Stomach smooth muscle (tissue), 2 donors: ENCODE measurements around the gene ENOX2.

Source experiments
- H3K27ac ChIP-seq: one replicate; pipeline ENCODE4 v1.7.0; 2013; ENCODE audit warnings: mild to moderate bottlenecking, low read length, inconsistent platforms
- H3K27me3 ChIP-seq, 2 donors: one replicate each; pipeline ENCODE4 v1.7.0; 2013; ENCODE audit warnings: low read length in 2 of 2; ENCODE audit not compliant: insufficient read depth in 2 of 2, control insufficient read depth in 1 of 2
- H3K36me3 ChIP-seq, 2 donors: one replicate each; pipeline ENCODE4 v1.7.0; 2013; ENCODE audit warnings: low read length in 2 of 2; ENCODE audit not compliant: control insufficient read depth in 2 of 2, insufficient read depth in 2 of 2
- H3K4me1 ChIP-seq: one replicate; pipeline ENCODE4 v1.7.0; 2013; ENCODE audit warnings: low read length; ENCODE audit not compliant: control insufficient read depth, insufficient read depth
- H3K4me3 ChIP-seq, 2 donors: one replicate each; pipeline ENCODE4 v1.7.0; 2013; ENCODE audit warnings: low read length in 2 of 2
- H3K9ac ChIP-seq, 2 donors: one replicate each; pipeline ENCODE4 v1.7.0; 2013; ENCODE audit warnings: low read length in 2 of 2, mild to moderate bottlenecking in 1 of 2
- H3K9me3 ChIP-seq, 2 donors: one replicate each; pipeline ENCODE4 v1.7.0; 2013; ENCODE audit warnings: low read length in 2 of 2; ENCODE audit not compliant: control insufficient read depth in 2 of 2
- donor health status: healthy.
- donor health status: Pancreatic carcinoma.

The ENOX2 gene

GRCh38 chrX:130636277-130636676 is 266.7 kb downstream of the ENOX2 start:
- Histone ChIP-seq H3K36me3 (no peaks in the 10 kb centered on the region), H3K4me1 (no peaks in the 10 kb centered on the region), H3K27me3 (no peaks in the 10 kb centered on the region), H3K9me3 (no peaks in the 10 kb centered on the region), H3K9ac (no peak overlapping the region), H3K27ac (no peak overlapping the region), H3K4me3 (no peak overlapping the region)

GRCh38 chrX:130631011-130631410 is 272.0 kb downstream of the ENOX2 start:
- Histone ChIP-seq H3K36me3 (peaks cover 0 to 2% of the 10 kb centered on the region in 2 donors), H3K27me3 (no peaks in the 10 kb centered on the region), H3K9ac (no peak overlapping the region), H3K27ac (no peak overlapping the region), H3K4me3 (no peak overlapping the region), H3K4me1 (no peaks in the 10 kb centered on the region), H3K9me3 (no peaks in the 10 kb centered on the region)

GRCh38 chrX:130628516-130628915 is 274.5 kb downstream of the ENOX2 start:
- Histone ChIP-seq H3K9me3 (no peaks in the 10 kb centered on the region), H3K27me3 (no peaks in the 10 kb centered on the region), H3K4me1 (no peaks in the 10 kb centered on the region), H3K27ac (no peak overlapping the region), H3K4me3 (no peak overlapping the region), H3K36me3 (peaks cover 3 to 4% of the 10 kb centered on the region in 2 donors), H3K9ac (no peak overlapping the region)

- H3K4me1 ChIP-seq, result no peaks in the 10 kb centered on the region
- no peak overlapping the region for H3K4me3 ChIP-seq
- H3K27me3 ChIP-seq, result no peaks in the 10 kb centered on the region
These were observed 276.5 kb downstream of the ENOX2 start for GRCh38 chrX:130626521-130626920.

GRCh38 chrX:130625386-130625785 is 277.6 kb downstream of the ENOX2 start:
- H3K36me3 ChIP-seq, result peaks cover 2 to 3% of the 10 kb centered on the region in 2 donors

More at GRCh38 chrX:130626521-130626920, 276.5 kb downstream of the ENOX2 start:
- no peak overlapping the region for H3K9ac ChIP-seq
- H3K9me3 ChIP-seq, result no peaks in the 10 kb centered on the region
- H3K36me3 ChIP-seq, result peaks cover 3 to 4% of the 10 kb centered on the region in 2 donors
- no peak overlapping the region for H3K27ac ChIP-seq

GRCh38 chrX:130623518-130623917 is 279.5 kb downstream of the ENOX2 start:
- H3K36me3 ChIP-seq, result peaks cover 2 to 3% of the 10 kb centered on the region in 2 donors
- no peak overlapping the region for H3K9ac ChIP-seq
- H3K4me3 ChIP-seq, result no peak overlapping the region
- H3K9me3 ChIP-seq, result no peaks in the 10 kb centered on the region
- no peaks in the 10 kb centered on the region for H3K4me1 ChIP-seq
- H3K27ac ChIP-seq, result no peak overlapping the region
- peaks cover 0 to 3% of the 10 kb centered on the region in 2 donors for H3K27me3 ChIP-seq

More at GRCh38 chrX:130625386-130625785, 277.6 kb downstream of the ENOX2 start:
- H3K9me3 ChIP-seq, result no peaks in the 10 kb centered on the region
- H3K4me3 ChIP-seq, result no peak overlapping the region
- H3K27ac ChIP-seq, result no peak overlapping the region
- H3K27me3 ChIP-seq, result no peaks in the 10 kb centered on the region
- H3K9ac ChIP-seq, result no peak overlapping the region
- H3K4me1 ChIP-seq, result no peaks in the 10 kb centered on the region

GRCh38 chrX:130615941-130616340 is 287.1 kb downstream of the ENOX2 start:
- Histone ChIP-seq H3K27ac (no peak overlapping the region), H3K9ac (no peak overlapping the region), H3K4me1 (no peaks in the 10 kb centered on the region), H3K36me3 (no peaks in the 10 kb centered on the region), H3K9me3 (peaks cover 0 to 2% of the 10 kb centered on the region in 2 donors), H3K4me3 (no peak overlapping the region), H3K27me3 (peaks cover 0 to 5% of the 10 kb centered on the region in 2 donors)

- Histone ChIP-seq H3K4me1 (no peaks in the 10 kb centered on the region), H3K9ac (no peak overlapping the region), H3K27me3 (peaks cover 0 to 7% of the 10 kb centered on the region in 2 donors), H3K27ac (no peak overlapping the region), H3K36me3 (no peaks in the 10 kb centered on the region), H3K9me3 (peaks cover 0 to 4% of the 10 kb centered on the region in 2 donors), H3K4me3 (no peak overlapping the region)
These were observed 295.6 kb downstream of the ENOX2 start for GRCh38 chrX:130607431-130607830.

- no peak overlapping the region for H3K4me3 ChIP-seq
- no peaks in the 10 kb centered on the region for H3K36me3 ChIP-seq
- H3K27ac ChIP-seq, result no peak overlapping the region
- H3K9ac ChIP-seq, result no peak overlapping the region
- no peaks in the 10 kb centered on the region for H3K4me1 ChIP-seq
- H3K9me3 ChIP-seq, result peaks cover 0 to 4% of the 10 kb centered on the region in 2 donors
- H3K27me3 ChIP-seq, result peaks cover 0 to 9% of the 10 kb centered on the region in 2 donors
These were observed 296.6 kb downstream of the ENOX2 start for GRCh38 chrX:130606425-130606824.

GRCh38 chrX:130604882-130605281 is 298.1 kb downstream of the ENOX2 start:
- no peaks in the 10 kb centered on the region for H3K4me1 ChIP-seq
- no peak overlapping the region for H3K4me3 ChIP-seq
- H3K27me3 ChIP-seq, result peaks cover 0 to 7% of the 10 kb centered on the region in 2 donors
- H3K9me3 ChIP-seq, result no peaks in the 10 kb centered on the region
- no peak overlapping the region for H3K27ac ChIP-seq
- no peaks in the 10 kb centered on the region for H3K36me3 ChIP-seq
- H3K9ac ChIP-seq, result no peak overlapping the region

- Histone ChIP-seq H3K27ac (no peak overlapping the region), H3K4me1 (no peaks in the 10 kb centered on the region), H3K36me3 (no peaks in the 10 kb centered on the region), H3K27me3 (no peaks in the 10 kb centered on the region), H3K9ac (no peak overlapping the region), H3K9me3 (no peaks in the 10 kb centered on the region), H3K4me3 (no peak overlapping the region)
These were observed 308.5 kb downstream of the ENOX2 start for GRCh38 chrX:130594453-130594916.
